WI38 (cell line): ENCODE data around the gene REXO1.

ENCODE experiments used
- H3K4me3 ChIP-seq: 2 replicates; pipeline ENCODE4 v1.5.1; 2011; ENCODE audit warnings: low read depth, mild to moderate bottlenecking, control low read depth, low read length
- CTCF ChIP-seq: IDR thresholded peaks from 2 replicates; pipeline ENCODE4 v1.5.1; 2012; ENCODE audit warnings: low read depth, mild to moderate bottlenecking, control low read depth, low read length

REXO1 gene

GRCh38 chr19:1774989-1775772 is 73.1 kb downstream of the REXO1 start:
- TF ChIP-seq CTCF = peak; percentile 20
- H3K4me3 ChIP-seq = no peak overlapping the region

GRCh38 chr19:1773184-1773583 is 75.1 kb downstream of the REXO1 start:
- no peak for TF ChIP-seq CTCF
- no peak overlapping the region for H3K4me3 ChIP-seq

- TF ChIP-seq CTCF = no peak
- no peak overlapping the region for H3K4me3 ChIP-seq
These were observed 77.3 kb downstream of the REXO1 start for GRCh38 chr19:1770866-1771576.

- TF ChIP-seq CTCF = no peak
- no peak overlapping the region for H3K4me3 ChIP-seq
These were observed 78.7 kb downstream of the REXO1 start for GRCh38 chr19:1769645-1769985.

GRCh38 chr19:1768918-1769644 is 79.2 kb downstream of the REXO1 start:
- no peak overlapping the region for H3K4me3 ChIP-seq
- TF ChIP-seq CTCF = no peak

GRCh38 chr19:1768248-1768647 is 80.0 kb downstream of the REXO1 start:
- peak; percentile 25 for TF ChIP-seq CTCF

GRCh38 chr19:1767464-1767933 is 80.8 kb downstream of the REXO1 start:
- no peak overlapping the region for H3K4me3 ChIP-seq
- peak; percentile 83 for TF ChIP-seq CTCF

More at GRCh38 chr19:1768248-1768647, 80.0 kb downstream of the REXO1 start:
- H3K4me3 ChIP-seq = no peak overlapping the region
